Lower lobe of right lung (tissue), 2 donors: Measurements from ENCODE around the gene FOXD2. TPM values are rescaled to one million over a fixed set of nuclear protein-coding genes. Genes with fewer than 3 reads are reported as not detected.

Experiments
- ATAC-seq, 2 donors: fragments of 200-7000 bp; cut with Tn5 transposase; one replicate each; pipeline ENCODE4 v1.9.1; 2020 to 2022; ENCODE audit warnings: mild to moderate bottlenecking in 2 of 2, moderate library complexity in 2 of 2
- DNase-seq: peaks from one replicate; pipeline ENCODE4 v3.0.0-alpha.2; 2020
- H3K27ac ChIP-seq: fragments of 200-600 bp; one replicate; pipeline ENCODE4 v1.8.0; 2022
- H3K27me3 ChIP-seq: fragments of 200-600 bp; one replicate; pipeline ENCODE4 v1.8.0; 2022; ENCODE audit warnings: low read depth
- H3K36me3 ChIP-seq: fragments of 200-600 bp; one replicate; pipeline ENCODE4 v1.8.0; 2022; ENCODE audit warnings: mild to moderate bottlenecking
- H3K4me1 ChIP-seq: fragments of 200-600 bp; one replicate; pipeline ENCODE4 v1.8.0; 2022
- H3K4me3 ChIP-seq: fragments of 200-600 bp; one replicate; pipeline ENCODE4 v1.8.0; 2022; ENCODE audit warnings: mild to moderate bottlenecking
- H3K9me3 ChIP-seq: fragments of 200-600 bp; one replicate; pipeline ENCODE4 v1.8.0; 2022
- CTCF ChIP-seq: fragments of 200-600 bp; IDR thresholded peaks from one replicate; pipeline ENCODE4 v1.8.0; 2022; ENCODE audit warnings: antibody characterized with exemption, mild to moderate bottlenecking
- intact Hi-C: fragments of 100-400 bp; cut with DNase I; formaldehyde crosslinking; loops from one replicate; pipeline ENCODE4 v1.11.0; 2022
- total RNA-seq: library from RNA; stranded (reverse); fragmentation: NEBNext Ultra II Directional; extraction: Animal tissue kit (Norgen Biotek cat#: 25700); gene quantifications from one replicate; pipeline ENCODE4 v1.2.1, GENCODE V29; 2021
- donor health status: DM: no; HTN: yes; CAD: no; lungs with severe emphysema.

The FOXD2 gene
- total RNA-seq, 1 donor from 2014 or later, result 0.44 TPM

- no peak overlapping the region for H3K27ac ChIP-seq
- ATAC-seq (no peak), DNase-seq (no peak)
- peaks cover 78% of the 10 kb centered on the region for H3K27me3 ChIP-seq
- intact Hi-C loops, result loop anchor here (10.0 kb wide), 1 partner anchor 263 kb away; no protein-coding TSS in a partner anchor
- peaks cover 22% of the 10 kb centered on the region for H3K4me1 ChIP-seq
- no peak overlapping the region for H3K4me3 ChIP-seq
- no peaks in the 10 kb centered on the region for H3K9me3 ChIP-seq
- no peak for TF ChIP-seq CTCF
- no peaks in the 10 kb centered on the region for H3K36me3 ChIP-seq
Observed at GRCh38 chr1:47441450-47442106, 3.7 kb downstream of the FOXD2 start.

- ATAC-seq (no peak), DNase-seq (no peak)
- TF ChIP-seq CTCF, result no peak
- intact Hi-C loops, result loop anchor here (10.0 kb wide), 1 partner anchor 263 kb away; no protein-coding TSS in a partner anchor
- Histone ChIP-seq H3K4me3 (no peak overlapping the region), H3K27me3 (peaks cover 84% of the 10 kb centered on the region), H3K36me3 (no peaks in the 10 kb centered on the region), H3K27ac (no peak overlapping the region), H3K9me3 (no peaks in the 10 kb centered on the region), H3K4me1 (peaks cover 18% of the 10 kb centered on the region)
Observed at GRCh38 chr1:47442202-47442601, 4.4 kb downstream of the FOXD2 start.

GRCh38 chr1:47442842-47443529 lies 5.1 kb downstream of the FOXD2 start:
- H3K9me3 ChIP-seq, result no peaks in the 10 kb centered on the region
- H3K27ac ChIP-seq, result no peak overlapping the region
- no peak for TF ChIP-seq CTCF
- H3K4me3 ChIP-seq, result no peak overlapping the region
- ATAC-seq (no peak), DNase-seq (no peak)
- peaks cover 92% of the 10 kb centered on the region for H3K27me3 ChIP-seq
- intact Hi-C loops, result loop anchor here (10.0 kb wide), 1 partner anchor 262 kb away; no protein-coding TSS in a partner anchor
- peaks cover 18% of the 10 kb centered on the region for H3K4me1 ChIP-seq
- H3K36me3 ChIP-seq, result no peaks in the 10 kb centered on the region

GRCh38 chr1:47443530-47444296 lies 5.9 kb downstream of the FOXD2 start:
- no peak for TF ChIP-seq CTCF
- intact Hi-C loops, result loop anchor here (10.0 kb wide), 1 partner anchor 261 kb away; no protein-coding TSS in a partner anchor
- no peak overlapping the region for H3K27ac ChIP-seq
- no peak for DNase-seq
- no peak overlapping the region for H3K4me3 ChIP-seq
- H3K4me1 ChIP-seq, result peaks cover 18% of the 10 kb centered on the region
- ATAC-seq, result no peak
- H3K36me3 ChIP-seq, result no peaks in the 10 kb centered on the region
- H3K9me3 ChIP-seq, result no peaks in the 10 kb centered on the region
- peaks cover 93% of the 10 kb centered on the region for H3K27me3 ChIP-seq

GRCh38 chr1:47444297-47444561 lies 6.4 kb downstream of the FOXD2 start:
- DNase-seq, result no peak
- H3K27ac ChIP-seq, result no peak overlapping the region
- no peaks in the 10 kb centered on the region for H3K9me3 ChIP-seq
- no peak for ATAC-seq
- peaks cover 17% of the 10 kb centered on the region for H3K4me1 ChIP-seq
- H3K36me3 ChIP-seq, result no peaks in the 10 kb centered on the region
- H3K4me3 ChIP-seq, result peak overlapping the region; percentile 35
- intact Hi-C loops, result loop anchor here (10.0 kb wide), 1 partner anchor 261 kb away; no protein-coding TSS in a partner anchor
- TF ChIP-seq CTCF, result no peak
- H3K27me3 ChIP-seq, result peaks cover 93% of the 10 kb centered on the region
